Suprapubic skin (tissue), 4 donors: ENCODE results near the gene TSKU.

Experiments
- CTCF ChIP-seq, 2 donors: fragments of 200-600 bp in 1 of 2; fragments of 450-650 bp in 1 of 2; sonication (generic) in 1 of 2; IDR thresholded peaks; one replicate each; pipeline ENCODE4 v1.5.1; 2016 to 2019; ENCODE audit warnings: antibody characterized with exemption in 2 of 2, mild to moderate bottlenecking in 1 of 2, moderate library complexity in 1 of 2
- EP300 ChIP-seq: sonication (generic); formaldehyde crosslinking; IDR thresholded peaks from one replicate; pipeline ENCODE4 v1.6.1; 2017; ENCODE audit warnings: antibody characterized with exemption
- POLR2A ChIP-seq, 2 donors: fragments of 450-650 bp; IDR thresholded peaks; one replicate each; pipeline ENCODE4 v1.6.1; 2017; ENCODE audit warnings: antibody characterized with exemption in 2 of 2, mild to moderate bottlenecking in 2 of 2, moderate library complexity in 2 of 2
- POLR2AphosphoS5 ChIP-seq, 3 donors: sonication (generic); formaldehyde crosslinking; IDR thresholded peaks; one replicate each; pipeline ENCODE4 v1.6.1; 2017; ENCODE audit warnings: antibody characterized with exemption in 3 of 3

DNA sequence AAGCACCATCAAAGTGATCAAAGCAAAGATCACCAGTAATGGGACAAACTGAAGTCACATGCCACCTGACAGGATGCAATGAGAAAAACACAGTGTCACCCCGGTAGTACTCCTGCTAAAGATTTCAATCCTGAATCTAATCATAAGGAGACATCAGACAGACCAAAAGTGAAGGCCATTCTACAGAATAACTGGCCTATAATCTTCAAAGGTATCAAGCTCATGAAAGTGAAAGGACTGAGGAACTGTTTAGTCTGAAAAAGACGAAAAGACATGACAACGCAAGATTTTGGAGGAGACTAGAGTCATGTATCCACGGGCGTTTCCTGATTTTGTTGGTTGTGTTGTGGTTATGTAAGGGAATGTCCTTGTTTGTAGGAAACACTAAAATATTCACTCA, 42.4 kb upstream of the TSKU start:
- no peak for TF ChIP-seq EP300
- TF ChIP-seq POLR2A (IDR thresholded peaks at IDR 0.05) = no peak
- TF ChIP-seq POLR2AphosphoS5 (IDR thresholded peaks at IDR 0.05) = no peak
- no peak for TF ChIP-seq CTCF (IDR thresholded peaks at IDR 0.05)
